Measurements from ENCODE around the gene STK32B. TPM values are rescaled to one million over a fixed set of nuclear protein-coding genes. Genes with fewer than 3 reads are reported as not detected.

STK32B gene
- total and polyA plus RNA-seq, 2 donors (not counting 3 experiments of a cell fraction or from before 2014, with no cell fraction given), result 5.6 to 7.8 TPM

DNA sequence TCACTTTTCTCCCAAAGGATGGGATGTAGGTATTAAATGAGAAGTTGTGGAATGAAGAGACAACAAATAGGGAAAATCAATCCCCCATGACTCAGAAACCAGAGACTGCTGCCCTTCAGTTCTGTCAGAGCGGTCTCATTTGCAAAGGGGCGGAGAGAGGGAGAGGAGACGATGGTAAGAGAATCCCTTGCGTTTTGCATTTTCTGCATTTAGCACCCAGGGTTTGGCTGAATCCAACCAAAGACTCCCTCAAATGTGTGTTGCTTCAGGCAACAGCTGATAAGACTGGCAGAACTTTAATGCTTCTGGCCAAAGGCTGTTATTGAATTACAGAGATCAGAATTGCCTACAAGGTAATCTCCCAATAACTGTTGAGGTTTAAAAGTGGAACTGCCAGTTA is 426.9 kb downstream of the STK32B start:
- no peak for TF ChIP-seq POLR2AphosphoS5 (IDR thresholded peaks at IDR 0.05; ENCODE audit: insufficient read depth, low read depth, low read length)
- TF ChIP-seq MYC (IDR thresholded peaks at IDR 0.05; ENCODE audit: low read depth, low read length), result no peak
- TF ChIP-seq FOS (IDR thresholded peaks at IDR 0.05; ENCODE audit: borderline replicate concordance, insufficient read depth, low read length), result no peak
- no peak for TF ChIP-seq JUN (IDR thresholded peaks at IDR 0.05; ENCODE audit: borderline replicate concordance, insufficient read depth, insufficient read length, low read depth)
- TF ChIP-seq, protein P1, sequence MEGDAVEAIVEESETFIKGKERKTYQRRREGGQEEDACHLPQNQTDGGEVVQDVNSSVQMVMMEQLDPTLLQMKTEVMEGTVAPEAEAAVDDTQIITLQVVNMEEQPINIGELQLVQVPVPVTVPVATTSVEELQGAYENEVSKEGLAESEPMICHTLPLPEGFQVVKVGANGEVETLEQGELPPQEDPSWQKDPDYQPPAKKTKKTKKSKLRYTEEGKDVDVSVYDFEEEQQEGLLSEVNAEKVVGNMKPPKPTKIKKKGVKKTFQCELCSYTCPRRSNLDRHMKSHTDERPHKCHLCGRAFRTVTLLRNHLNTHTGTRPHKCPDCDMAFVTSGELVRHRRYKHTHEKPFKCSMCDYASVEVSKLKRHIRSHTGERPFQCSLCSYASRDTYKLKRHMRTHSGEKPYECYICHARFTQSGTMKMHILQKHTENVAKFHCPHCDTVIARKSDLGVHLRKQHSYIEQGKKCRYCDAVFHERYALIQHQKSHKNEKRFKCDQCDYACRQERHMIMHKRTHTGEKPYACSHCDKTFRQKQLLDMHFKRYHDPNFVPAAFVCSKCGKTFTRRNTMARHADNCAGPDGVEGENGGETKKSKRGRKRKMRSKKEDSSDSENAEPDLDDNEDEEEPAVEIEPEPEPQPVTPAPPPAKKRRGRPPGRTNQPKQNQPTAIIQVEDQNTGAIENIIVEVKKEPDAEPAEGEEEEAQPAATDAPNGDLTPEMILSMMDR (IDR thresholded peaks at IDR 0.05; ENCODE audit: extremely low read depth in 1 of 2, insufficient read depth in 1 of 2, low read depth in 1 of 2, low read length in 2 of 2), result no peak
- no peak for TF ChIP-seq POLR2A (IDR thresholded peaks at IDR 0.05; ENCODE audit: low read depth, low read length)
- no peak for TF ChIP-seq GATA2 (IDR thresholded peaks at IDR 0.05; ENCODE audit: insufficient read depth, insufficient read length, low read depth, low read length)
- no peak for TF ChIP-seq EZH2 (IDR thresholded peaks at IDR 0.05; ENCODE audit: borderline replicate concordance, low read depth, low read length, severe bottlenecking)
- TF ChIP-seq, protein P2, sequence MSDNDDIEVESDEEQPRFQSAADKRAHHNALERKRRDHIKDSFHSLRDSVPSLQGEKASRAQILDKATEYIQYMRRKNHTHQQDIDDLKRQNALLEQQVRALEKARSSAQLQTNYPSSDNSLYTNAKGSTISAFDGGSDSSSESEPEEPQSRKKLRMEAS (IDR thresholded peaks at IDR 0.05; ENCODE audit: insufficient read depth, insufficient read length), result no peak
- CTCF ChIA-PET, result no interaction called here
- dilution Hi-C loops (cut with MboI; ENCODE audit: extremely low pct_ligation_motif_present, low sequenced_read_pairs), result no loop called here

More for the DNA sequence above, 426.9 kb downstream of the STK32B start:
- no peak overlapping the region for H2AFZ ChIP-seq (ENCODE audit: low read depth, low read length)
- no peak overlapping the region for H3K27ac ChIP-seq (ENCODE audit: insufficient read depth, low read depth, low read length)
- H3K27me3 ChIP-seq (ENCODE audit: control insufficient read depth in 2 of 2, insufficient read depth in 2 of 2, low read length in 2 of 2), result no peaks in the 10 kb centered on the region
- no peaks in the 10 kb centered on the region for H3K9me3 ChIP-seq (replicated peaks; ENCODE audit: control insufficient read depth, insufficient read depth, low read length)
- POLR2A ChIA-PET, result no interaction called here
- FAIRE-seq (no peak), DNase-seq (ENCODE audit: low read depth, low spot score) (no peak)
- H3K4me1 ChIP-seq (ENCODE audit: control insufficient read depth, extremely low read depth, insufficient read depth, low read length), result no peaks in the 10 kb centered on the region
- no peak overlapping the region for H3K4me2 ChIP-seq (ENCODE audit: insufficient read depth, low read length)
- no peaks in the 10 kb centered on the region for H3K9me1 ChIP-seq (replicated peaks; ENCODE audit: control insufficient read depth, extremely low read depth, insufficient read depth, low read length)
- no peaks in the 10 kb centered on the region for H3K79me2 ChIP-seq (ENCODE audit: control insufficient read depth, insufficient read depth, low read length)
- no peaks in the 10 kb centered on the region for H4K20me1 ChIP-seq (replicated peaks; ENCODE audit: control insufficient read depth, extremely low read depth, insufficient read depth, low read length)
- intact Hi-C loops (cut with micrococcal nuclease), result no loop called here
- H3K36me3 ChIP-seq (ENCODE audit: control insufficient read depth in 2 of 2, extremely low read depth in 1 of 2, insufficient read depth in 2 of 2, low read length in 2 of 2), result no peaks in the 10 kb centered on the region
- H3K9ac ChIP-seq (replicated peaks; ENCODE audit: extremely low read depth, insufficient read depth, low read length), result no peak overlapping the region
- no TSS peak for BruUV-seq (replicated peaks)
- no peak overlapping the region for H3K4me3 ChIP-seq (replicated peaks in 1 of 3; ENCODE audit: insufficient read depth in 1 of 3, low read depth in 1 of 3, low read length in 3 of 3)

All from endothelial cell of umbilical vein (primary cell).